ENCODE results near the gene LMO2. TPM values are rescaled to one million over a fixed set of nuclear protein-coding genes. Genes with fewer than 3 reads are reported as not detected.

LMO2 gene
- total and polyA plus RNA-seq, 4 donors, result 1.5 to 81.9 (median 6.0) TPM

DNA sequence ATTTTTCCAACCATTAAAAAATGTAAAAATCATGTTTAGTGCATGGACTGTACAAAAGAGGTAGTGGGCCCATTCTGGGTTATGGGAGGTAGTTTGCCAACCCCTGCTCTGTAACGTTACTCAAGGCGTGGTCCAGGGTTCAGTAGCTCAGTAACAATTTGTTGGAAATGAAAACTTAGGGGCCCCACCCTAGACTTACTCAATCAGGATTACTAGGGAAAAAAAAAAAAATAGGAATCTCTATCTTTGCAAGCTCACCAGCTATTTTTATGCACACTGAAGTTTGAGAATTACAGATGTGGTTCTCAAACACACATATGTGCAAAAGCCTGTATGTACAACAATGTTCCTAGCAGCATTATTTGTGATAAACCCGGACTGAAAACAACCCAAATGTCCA, 17.3 kb upstream of the LMO2 start:
- Histone ChIP-seq H3K4me3 (ENCODE audit: low read depth in 1 of 3, low read length in 3 of 3) (no peak overlapping the region), H3K4me1 (ENCODE audit: control insufficient read depth in 4 of 4, insufficient read depth in 4 of 4, low read length in 3 of 4) (no peaks in the 10 kb centered on the region), H3K9ac (ENCODE audit: low read depth in 1 of 2, low read length in 2 of 2) (no peak overlapping the region), H3K9me3 (ENCODE audit: control insufficient read depth in 4 of 4, low read length in 3 of 4) (peaks cover 0 to 6% (median 0%) of the 10 kb centered on the region in 4 donors), H3K27me3 (ENCODE audit: control insufficient read depth in 4 of 4, insufficient read depth in 4 of 4, low read length in 3 of 4) (no peaks in the 10 kb centered on the region), H3K27ac (ENCODE audit: low read depth in 1 of 2, low read length in 2 of 2) (no peak overlapping the region), H3K36me3 (ENCODE audit: control insufficient read depth in 4 of 4, insufficient read depth in 3 of 4, low read depth in 1 of 4, low read length in 3 of 4) (no peaks in the 10 kb centered on the region)
- no peak for DNase-seq (ENCODE audit: low spot score)
- no peak for TF ChIP-seq FOXA1 (IDR thresholded peaks at IDR 0.05)
- 61% methylated on average over 3 of the region's 3 CpGs for WGBS

GRCh38 chr11:33907421-33907820, 15.5 kb upstream of the LMO2 start:
- 66% methylated on average over 9 of the region's 9 CpGs for WGBS
- Histone ChIP-seq H3K9me3 (ENCODE audit: control insufficient read depth in 4 of 4, low read length in 3 of 4) (no peaks in the 10 kb centered on the region), H3K4me3 (ENCODE audit: low read depth in 1 of 3, low read length in 3 of 3) (no peak overlapping the region)

GRCh38 chr11:33906484-33907186, 14.8 kb upstream of the LMO2 start:
- Histone ChIP-seq H3K27me3 (ENCODE audit: control insufficient read depth in 4 of 4, insufficient read depth in 4 of 4, low read length in 3 of 4) (no peaks in the 10 kb centered on the region), H3K27ac (ENCODE audit: low read depth in 1 of 2, low read length in 2 of 2) (no peak overlapping the region), H3K9me3 (ENCODE audit: control insufficient read depth in 4 of 4, low read length in 3 of 4) (no peaks in the 10 kb centered on the region), H3K4me3 (ENCODE audit: low read depth in 1 of 3, low read length in 3 of 3) (no peak overlapping the region), H3K36me3 (ENCODE audit: control insufficient read depth in 4 of 4, insufficient read depth in 3 of 4, low read depth in 1 of 4, low read length in 3 of 4) (no peaks in the 10 kb centered on the region), H3K4me1 (ENCODE audit: control insufficient read depth in 4 of 4, insufficient read depth in 4 of 4, low read length in 3 of 4) (no peaks in the 10 kb centered on the region), H3K9ac (ENCODE audit: low read depth in 1 of 2, low read length in 2 of 2) (no peak overlapping the region)
- 85% methylated on average over 11 of the region's 11 CpGs for WGBS
- DNase-seq (ENCODE audit: low spot score), result no peak
- TF ChIP-seq JUND (IDR thresholded peaks at IDR 0.05) (no peak), TAF1 (conservative IDR thresholded peaks at IDR 0.05) (no peak), SP1 (IDR thresholded peaks at IDR 0.05) (no peak), FOXA2 (IDR thresholded peaks at IDR 0.05) (no peak)
- TF ChIP-seq, protein P1, sequence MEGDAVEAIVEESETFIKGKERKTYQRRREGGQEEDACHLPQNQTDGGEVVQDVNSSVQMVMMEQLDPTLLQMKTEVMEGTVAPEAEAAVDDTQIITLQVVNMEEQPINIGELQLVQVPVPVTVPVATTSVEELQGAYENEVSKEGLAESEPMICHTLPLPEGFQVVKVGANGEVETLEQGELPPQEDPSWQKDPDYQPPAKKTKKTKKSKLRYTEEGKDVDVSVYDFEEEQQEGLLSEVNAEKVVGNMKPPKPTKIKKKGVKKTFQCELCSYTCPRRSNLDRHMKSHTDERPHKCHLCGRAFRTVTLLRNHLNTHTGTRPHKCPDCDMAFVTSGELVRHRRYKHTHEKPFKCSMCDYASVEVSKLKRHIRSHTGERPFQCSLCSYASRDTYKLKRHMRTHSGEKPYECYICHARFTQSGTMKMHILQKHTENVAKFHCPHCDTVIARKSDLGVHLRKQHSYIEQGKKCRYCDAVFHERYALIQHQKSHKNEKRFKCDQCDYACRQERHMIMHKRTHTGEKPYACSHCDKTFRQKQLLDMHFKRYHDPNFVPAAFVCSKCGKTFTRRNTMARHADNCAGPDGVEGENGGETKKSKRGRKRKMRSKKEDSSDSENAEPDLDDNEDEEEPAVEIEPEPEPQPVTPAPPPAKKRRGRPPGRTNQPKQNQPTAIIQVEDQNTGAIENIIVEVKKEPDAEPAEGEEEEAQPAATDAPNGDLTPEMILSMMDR (IDR thresholded peaks at IDR 0.05; ENCODE audit: low read depth, low read length, missing input control), result no peak

More at GRCh38 chr11:33907421-33907820, 15.5 kb upstream of the LMO2 start:
- Histone ChIP-seq H3K27me3 (ENCODE audit: control insufficient read depth in 4 of 4, insufficient read depth in 4 of 4, low read length in 3 of 4) (no peaks in the 10 kb centered on the region), H3K9ac (ENCODE audit: low read depth in 1 of 2, low read length in 2 of 2) (no peak overlapping the region), H3K36me3 (ENCODE audit: control insufficient read depth in 4 of 4, insufficient read depth in 3 of 4, low read depth in 1 of 4, low read length in 3 of 4) (no peaks in the 10 kb centered on the region), H3K27ac (ENCODE audit: low read depth in 1 of 2, low read length in 2 of 2) (no peak overlapping the region), H3K4me1 (ENCODE audit: control insufficient read depth in 4 of 4, insufficient read depth in 4 of 4, low read length in 3 of 4) (no peaks in the 10 kb centered on the region)
- DNase-seq (ENCODE audit: low spot score), result no peak
- TF ChIP-seq MAX (IDR thresholded peaks at IDR 0.05), result no peak
- no peak for TF ChIP-seq FOXA2 (IDR thresholded peaks at IDR 0.05)
- TF ChIP-seq, protein P2, sequence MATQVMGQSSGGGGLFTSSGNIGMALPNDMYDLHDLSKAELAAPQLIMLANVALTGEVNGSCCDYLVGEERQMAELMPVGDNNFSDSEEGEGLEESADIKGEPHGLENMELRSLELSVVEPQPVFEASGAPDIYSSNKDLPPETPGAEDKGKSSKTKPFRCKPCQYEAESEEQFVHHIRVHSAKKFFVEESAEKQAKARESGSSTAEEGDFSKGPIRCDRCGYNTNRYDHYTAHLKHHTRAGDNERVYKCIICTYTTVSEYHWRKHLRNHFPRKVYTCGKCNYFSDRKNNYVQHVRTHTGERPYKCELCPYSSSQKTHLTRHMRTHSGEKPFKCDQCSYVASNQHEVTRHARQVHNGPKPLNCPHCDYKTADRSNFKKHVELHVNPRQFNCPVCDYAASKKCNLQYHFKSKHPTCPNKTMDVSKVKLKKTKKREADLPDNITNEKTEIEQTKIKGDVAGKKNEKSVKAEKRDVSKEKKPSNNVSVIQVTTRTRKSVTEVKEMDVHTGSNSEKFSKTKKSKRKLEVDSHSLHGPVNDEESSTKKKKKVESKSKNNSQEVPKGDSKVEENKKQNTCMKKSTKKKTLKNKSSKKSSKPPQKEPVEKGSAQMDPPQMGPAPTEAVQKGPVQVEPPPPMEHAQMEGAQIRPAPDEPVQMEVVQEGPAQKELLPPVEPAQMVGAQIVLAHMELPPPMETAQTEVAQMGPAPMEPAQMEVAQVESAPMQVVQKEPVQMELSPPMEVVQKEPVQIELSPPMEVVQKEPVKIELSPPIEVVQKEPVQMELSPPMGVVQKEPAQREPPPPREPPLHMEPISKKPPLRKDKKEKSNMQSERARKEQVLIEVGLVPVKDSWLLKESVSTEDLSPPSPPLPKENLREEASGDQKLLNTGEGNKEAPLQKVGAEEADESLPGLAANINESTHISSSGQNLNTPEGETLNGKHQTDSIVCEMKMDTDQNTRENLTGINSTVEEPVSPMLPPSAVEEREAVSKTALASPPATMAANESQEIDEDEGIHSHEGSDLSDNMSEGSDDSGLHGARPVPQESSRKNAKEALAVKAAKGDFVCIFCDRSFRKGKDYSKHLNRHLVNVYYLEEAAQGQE (IDR thresholded peaks at IDR 0.05), result no peak
- TF ChIP-seq NR2F2 (IDR thresholded peaks at IDR 0.05), result no peak

Data from liver (tissue), 9 donors.